Keratinocyte (primary cell): ENCODE results near the gene PXDN.

Experiments used
- CTCF ChIP-seq, 3 experiments: IDR thresholded peaks in 1 of 3; conservative IDR thresholded peaks in 1 of 3; optimal IDR thresholded peaks in 1 of 3; 2 replicates in 2 of 3; 3 replicates in 1 of 3; pipeline versions ENCODE3 to v1.5.1; 2011; ENCODE audit warnings: low read length in 3 of 3, mild to moderate bottlenecking in 3 of 3, moderate library complexity in 2 of 3, control low read depth in 1 of 3, inconsistent platforms in 1 of 3; ENCODE audit not compliant: insufficient read depth in 2 of 3; ENCODE audit errors: extremely low read depth in 1 of 3
- EZH2 ChIP-seq: IDR thresholded peaks from one replicate; pipeline ENCODE4 v1.6.1; 2012; ENCODE audit warnings: inconsistent platforms, mild to moderate bottlenecking, low read length, moderate library complexity

DNA sequence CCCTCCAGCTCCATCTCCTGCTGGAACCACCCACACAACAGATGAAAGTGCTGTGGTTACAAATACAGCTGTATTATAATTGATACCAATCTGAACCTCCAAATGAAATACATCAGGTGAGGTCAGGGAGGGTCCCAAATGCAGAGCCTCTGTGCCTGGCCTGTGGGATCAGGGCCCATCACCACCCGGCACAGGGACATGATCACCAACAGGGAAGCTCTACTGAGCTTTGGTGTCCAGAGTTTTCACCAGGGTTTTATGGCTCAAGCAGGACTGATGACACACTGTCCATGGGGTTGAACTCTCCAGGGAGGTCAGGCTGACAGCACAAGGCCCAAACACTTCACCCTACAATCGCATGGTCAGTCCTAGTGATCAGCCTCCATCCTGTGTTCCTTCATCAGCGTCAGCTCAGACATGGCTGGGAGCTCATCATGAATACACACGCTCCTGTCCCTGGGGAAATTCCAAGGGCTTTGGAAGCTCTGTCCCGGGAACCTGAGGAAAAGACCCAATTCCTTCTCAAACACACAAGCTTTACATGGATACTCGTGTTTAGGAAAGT is 3.9 kb upstream of the PXDN start:
- no peak for TF ChIP-seq CTCF (optimal IDR thresholded peaks at IDR 0.05 in 1 of 3, IDR thresholded peaks at IDR 0.05 in 1 of 3, conservative IDR thresholded peaks at IDR 0.05 in 1 of 3; ENCODE audit: extremely low read depth in 1 of 3, insufficient read depth in 2 of 3, low read length in 3 of 3)
- TF ChIP-seq EZH2, result no peak
